Caki2 (cell line): ENCODE results near the gene TMEM175. TPM values are rescaled to one million over a fixed set of nuclear protein-coding genes. Genes with fewer than 3 reads are reported as not detected.

Experiments
- DNase-seq: peaks from one replicate; pipeline ENCODE4 v3.0.0-alpha.2; 2015; ENCODE audit warnings: low read depth
- in situ Hi-C: cut with HindIII; loops from 2 replicates; pipeline ENCODE4 v1.10.0; 2016; ENCODE audit warnings: low sequenced_read_pairs, low pct_unique_long_range_greater_than_20kb, mixed read lengths
- total RNA-seq: library from RNA; depleted of rRNA; stranded (reverse); fragments of >200 nt; shearing (Covaris generic); gene quantifications from 2 replicates; pipeline ENCODE4 v1.2.3, GENCODE V29; 2014; ENCODE audit warnings: low replicate concordance

The TMEM175 gene
- total RNA-seq, 1 experiment from 2014 or later, result 5.6 TPM

DNA sequence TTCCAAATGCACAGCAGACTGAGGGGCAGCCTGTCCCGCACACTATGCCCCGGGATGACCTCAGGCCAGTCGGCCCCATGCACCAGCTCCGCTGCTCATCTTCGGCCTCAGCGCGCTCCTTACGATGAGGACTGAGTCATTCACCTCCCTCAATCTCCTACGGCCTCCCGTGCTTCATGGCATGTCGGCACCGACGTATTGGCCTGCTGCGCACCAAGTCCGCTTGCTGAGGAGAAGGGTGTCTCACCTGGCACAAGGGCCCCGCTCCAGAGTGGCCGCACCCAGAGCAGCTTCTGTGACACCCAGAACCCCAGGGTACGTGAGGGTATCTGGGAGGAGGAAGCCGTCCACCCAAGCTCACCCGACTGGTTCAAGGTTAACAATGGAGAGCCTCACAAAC is 35.6 kb upstream of the TMEM175 start:
- in situ Hi-C loops, result no loop called here
- DNase-seq, result no peak

- in situ Hi-C loops, result no loop called here
- DNase-seq, result no peak
Observed at GRCh38 chr4:898123-898522, 34.1 kb upstream of the TMEM175 start.

- in situ Hi-C loops, result no loop called here
- peak; percentile 45 for DNase-seq
Observed at GRCh38 chr4:898869-899555, 33.2 kb upstream of the TMEM175 start.

GRCh38 chr4:899556-899906 is 32.7 kb upstream of the TMEM175 start:
- DNase-seq, result no peak
- in situ Hi-C loops, result no loop called here

DNA sequence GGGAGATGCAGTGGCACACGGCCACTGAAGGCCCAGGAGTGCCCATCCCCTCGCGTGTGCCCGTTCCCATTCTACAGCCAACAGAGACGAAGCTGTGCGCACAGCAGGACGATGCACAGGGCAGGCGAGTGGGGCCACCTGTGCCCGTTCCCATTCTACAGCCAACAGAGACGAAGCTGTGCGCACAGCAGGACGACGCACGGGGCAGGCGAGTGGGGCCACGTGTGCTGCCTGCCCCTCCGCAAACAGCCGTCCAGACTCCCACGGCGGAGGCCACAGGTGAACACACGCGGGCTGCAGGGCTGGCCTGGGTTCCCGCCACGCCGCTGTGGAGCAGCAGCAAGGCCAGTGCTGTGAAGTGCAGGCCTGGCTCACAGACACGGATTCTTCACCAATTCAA is 32.2 kb upstream of the TMEM175 start:
- DNase-seq, result no peak
- in situ Hi-C loops, result no loop called here

DNA sequence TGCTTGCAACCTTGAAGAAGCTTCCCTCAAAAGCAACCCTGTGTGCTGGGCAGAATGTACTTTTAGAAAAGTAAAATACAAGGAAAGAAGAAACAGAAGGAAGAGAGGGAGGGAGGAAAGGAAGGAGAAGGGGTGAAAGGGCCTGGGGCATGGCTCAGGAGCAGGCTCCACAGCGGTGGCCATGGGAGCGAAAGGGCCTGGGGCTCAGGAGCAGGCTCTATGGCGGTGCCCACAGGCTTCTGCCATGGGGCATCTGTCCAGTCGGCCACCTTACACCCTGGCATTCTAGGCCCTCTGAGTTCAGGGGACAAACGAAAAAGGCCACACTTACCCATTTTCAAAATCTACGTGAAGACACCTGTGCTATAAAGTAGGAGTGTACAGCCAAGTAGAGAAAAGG is 31.5 kb upstream of the TMEM175 start:
- in situ Hi-C loops, result no loop called here
- DNase-seq, result no peak

- in situ Hi-C loops, result no loop called here
- no peak for DNase-seq
Observed at GRCh38 chr4:901192-901910, 30.9 kb upstream of the TMEM175 start.

DNA sequence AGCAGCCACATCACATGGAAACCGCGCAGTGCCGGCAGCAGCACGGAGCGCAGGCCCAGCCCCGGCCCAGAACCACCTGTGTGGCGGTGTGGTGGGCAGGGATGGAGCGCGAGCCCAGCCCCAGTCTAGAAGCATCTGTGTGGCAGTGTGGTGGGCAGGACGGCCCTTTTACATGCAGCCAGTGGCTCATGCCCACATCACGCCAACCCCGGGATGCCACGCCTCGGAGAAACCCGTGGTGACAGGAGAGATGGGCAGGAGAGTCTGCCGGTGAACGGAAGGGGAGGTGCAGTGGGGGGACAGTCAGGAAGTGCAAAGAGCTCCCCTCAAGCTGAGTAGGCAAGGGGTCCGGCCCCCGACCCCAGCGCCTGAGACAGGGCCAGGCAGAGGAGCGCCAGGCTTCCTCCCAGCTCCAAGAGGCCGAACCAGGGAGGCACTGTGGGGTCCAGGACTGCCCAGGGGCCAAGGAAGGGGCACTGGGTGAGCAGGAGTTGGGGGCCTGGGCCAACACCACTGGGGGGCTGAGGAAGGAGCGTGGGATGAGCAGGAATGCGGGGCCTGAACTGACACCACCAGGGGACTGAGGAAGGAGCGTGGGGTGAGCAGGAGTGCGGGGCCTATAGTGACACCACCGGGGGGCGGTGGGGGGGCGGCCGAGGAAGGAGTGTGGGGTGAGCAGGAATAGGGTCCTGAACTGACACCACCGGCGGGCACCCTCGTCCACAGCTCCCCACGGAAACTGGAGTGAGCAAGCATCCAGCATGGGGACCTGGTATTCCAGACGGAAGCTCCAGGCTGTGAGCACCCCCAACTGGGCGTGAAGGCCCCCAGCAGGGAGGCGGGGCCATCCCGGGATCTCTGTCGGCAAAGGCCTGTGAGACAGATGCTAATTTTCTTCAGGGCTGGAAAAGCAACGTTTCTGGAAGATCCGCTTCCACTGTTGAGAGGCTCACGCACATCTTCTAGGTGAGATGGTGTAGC is 28.9 kb upstream of the TMEM175 start:
- in situ Hi-C loops, result no loop called here
- DNase-seq, result no peak

DNA sequence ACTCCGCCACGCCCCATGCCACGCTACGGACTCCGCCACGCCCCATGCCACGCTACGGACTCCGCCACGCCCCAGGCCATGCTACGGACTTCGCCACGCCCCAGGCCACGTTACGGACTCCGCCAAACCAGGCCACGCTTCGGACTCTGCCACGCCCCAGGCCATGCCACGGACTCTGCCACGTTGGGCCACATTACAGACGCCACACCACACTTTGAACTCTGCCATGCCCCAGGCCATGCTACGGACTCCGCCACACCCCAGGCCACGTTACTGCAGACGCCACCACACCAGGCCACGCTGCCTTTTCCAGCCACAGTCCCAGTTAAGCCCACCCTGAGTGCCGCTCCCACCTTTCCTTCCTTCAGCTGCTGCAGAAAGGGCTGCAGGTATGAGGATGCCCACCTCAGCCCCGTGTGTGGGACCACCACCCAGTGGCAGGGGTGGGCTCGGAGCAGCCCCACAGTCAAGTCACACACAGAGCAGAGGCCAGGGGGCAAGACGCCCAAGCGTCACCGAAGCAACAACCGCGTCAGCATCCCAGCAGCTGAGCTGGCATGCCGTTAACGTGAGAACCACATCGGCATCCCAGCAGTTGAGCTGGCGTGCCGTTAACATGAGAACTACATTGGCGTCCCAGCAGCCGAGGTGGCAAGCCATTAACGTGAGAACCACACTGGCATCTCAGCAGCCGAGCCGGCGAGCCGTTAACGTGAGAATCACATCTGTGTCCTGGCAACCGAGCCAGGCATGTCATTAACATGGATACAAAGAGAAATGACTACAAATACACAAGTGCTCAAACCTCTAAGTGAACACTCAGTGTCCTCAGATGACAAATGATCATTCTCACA is 26.5 kb upstream of the TMEM175 start:
- no peak for DNase-seq
- in situ Hi-C loops, result no loop called here

- DNase-seq, result no peak
- in situ Hi-C loops, result no loop called here
Observed at GRCh38 chr4:906339-907102, 25.7 kb upstream of the TMEM175 start.

DNA sequence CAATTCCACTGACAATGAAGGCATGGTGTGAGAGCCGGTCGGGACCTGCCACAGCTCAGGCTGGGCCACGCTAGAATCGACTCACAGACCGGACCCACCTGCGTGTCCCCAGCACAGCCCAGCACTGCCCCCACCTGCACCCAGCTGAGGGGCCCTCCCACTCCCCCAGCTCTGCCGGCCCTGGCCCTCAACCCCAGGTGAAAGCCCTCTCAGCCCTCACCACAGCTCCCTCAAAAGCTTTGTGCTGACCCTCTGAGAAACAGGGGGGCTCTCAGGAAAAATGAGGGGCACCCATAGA is 25.2 kb upstream of the TMEM175 start:
- in situ Hi-C loops, result no loop called here

DNA sequence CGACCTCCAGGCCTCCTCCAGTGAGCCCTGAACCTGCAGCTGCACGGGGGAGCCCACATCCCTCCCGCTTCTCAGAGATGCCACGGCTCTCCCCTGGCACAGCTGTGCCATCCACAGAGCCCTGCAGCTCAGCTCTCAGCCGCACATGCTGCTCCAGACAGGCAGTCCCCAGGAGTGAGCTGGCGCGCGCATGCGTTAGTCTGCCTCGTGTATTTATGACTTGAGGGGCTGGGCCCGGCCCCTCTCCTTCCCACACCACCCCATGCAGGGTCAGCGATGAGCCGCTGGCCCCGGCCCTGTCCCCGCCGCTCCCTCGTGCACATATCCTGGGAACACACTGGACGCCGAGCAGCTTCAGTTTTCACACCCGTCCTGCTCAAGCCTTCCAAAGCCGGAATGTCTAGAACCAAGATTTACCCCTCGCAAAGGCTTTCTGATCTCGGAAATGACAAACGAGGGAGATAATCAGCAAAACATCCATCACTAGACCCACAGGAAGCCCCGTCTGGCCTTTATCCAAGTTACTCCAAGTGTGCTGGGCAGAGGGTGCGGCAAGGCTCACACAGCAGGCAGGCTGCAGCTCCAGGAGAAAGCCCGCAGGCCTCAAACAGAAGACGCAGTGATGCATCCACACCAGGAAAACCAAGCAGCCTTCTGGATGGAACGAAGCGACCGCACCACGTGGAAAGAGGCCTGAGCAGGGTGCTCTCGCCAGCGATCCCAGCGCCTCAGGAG is 24.4 kb upstream of the TMEM175 start:
- no peak for DNase-seq
- in situ Hi-C loops, result no loop called here

More for the DNA sequence above, 25.2 kb upstream of the TMEM175 start:
- DNase-seq, result no peak

- no peak for DNase-seq
- in situ Hi-C loops, result no loop called here
Observed at GRCh38 chr4:909131-909571, 23.1 kb upstream of the TMEM175 start.

DNA sequence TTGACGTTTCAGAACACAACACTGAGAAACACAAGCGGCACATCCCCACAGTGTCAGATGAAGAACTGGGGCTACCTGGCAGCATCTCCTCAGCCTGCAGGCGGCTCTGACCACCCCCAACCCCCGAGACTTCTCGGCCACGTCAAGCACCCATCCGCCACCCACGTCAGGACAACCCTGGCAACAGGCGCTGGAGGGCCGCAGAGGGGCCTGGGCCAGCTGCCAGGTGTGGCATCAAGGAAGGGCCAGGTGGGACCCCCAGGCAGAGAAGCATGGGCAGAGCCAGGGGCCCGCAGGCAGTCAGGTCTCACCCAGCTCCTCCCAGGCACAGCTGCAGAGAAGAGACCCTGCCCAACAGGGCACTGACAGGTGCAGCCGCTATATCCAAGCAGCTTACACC is 22.4 kb upstream of the TMEM175 start:
- in situ Hi-C loops, result no loop called here
- no peak for DNase-seq

GRCh38 chr4:910366-911091 is 21.7 kb upstream of the TMEM175 start:
- in situ Hi-C loops, result no loop called here
- DNase-seq, result no peak

- in situ Hi-C loops, result no loop called here
- no peak for DNase-seq
Observed at GRCh38 chr4:911221-911751, 21.0 kb upstream of the TMEM175 start.
